ENCODE data around the gene LDHAL6B. TPM values are rescaled to one million over a fixed set of nuclear protein-coding genes. Genes with fewer than 3 reads are reported as not detected.
"Not testable (repeated sequence)": the region's sequence is repeated elsewhere in the genome, so short reads cannot be mapped to it uniquely, and the experiment has no call there.

The LDHAL6B gene
- not detected for total RNA-seq

DNA sequence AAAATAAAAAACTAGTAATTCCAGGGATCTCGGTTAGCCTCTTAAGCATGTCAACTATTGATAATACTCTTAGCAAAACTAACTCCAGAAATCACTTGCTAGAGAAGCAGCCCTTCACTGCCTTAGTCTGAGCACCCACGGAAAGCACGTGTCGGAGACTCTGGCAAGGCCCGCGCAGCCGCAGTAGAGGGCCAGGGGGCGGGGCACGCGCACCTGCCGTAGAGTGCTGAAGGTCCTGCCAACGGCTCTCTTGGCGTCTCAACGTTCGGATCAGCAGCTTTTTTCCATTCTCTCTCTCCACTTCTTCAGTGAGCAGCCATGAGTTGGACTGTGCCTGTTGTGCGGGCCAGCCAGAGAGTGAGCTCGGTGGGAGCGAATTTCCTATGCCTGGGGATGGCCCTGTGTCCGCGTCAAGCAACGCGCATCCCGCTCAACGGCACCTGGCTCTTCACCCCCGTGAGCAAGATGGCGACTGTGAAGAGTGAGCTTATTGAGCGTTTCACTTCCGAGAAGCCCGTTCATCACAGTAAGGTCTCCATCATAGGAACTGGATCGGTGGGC is at the start of gene LDHAL6B:
LDHAL6B (plus strand) TSS at position 221 of the 561 bp plus-strand sequence; CDS start at position 319, 98 bp downstream.
- no peak for ATAC-seq

DNA sequence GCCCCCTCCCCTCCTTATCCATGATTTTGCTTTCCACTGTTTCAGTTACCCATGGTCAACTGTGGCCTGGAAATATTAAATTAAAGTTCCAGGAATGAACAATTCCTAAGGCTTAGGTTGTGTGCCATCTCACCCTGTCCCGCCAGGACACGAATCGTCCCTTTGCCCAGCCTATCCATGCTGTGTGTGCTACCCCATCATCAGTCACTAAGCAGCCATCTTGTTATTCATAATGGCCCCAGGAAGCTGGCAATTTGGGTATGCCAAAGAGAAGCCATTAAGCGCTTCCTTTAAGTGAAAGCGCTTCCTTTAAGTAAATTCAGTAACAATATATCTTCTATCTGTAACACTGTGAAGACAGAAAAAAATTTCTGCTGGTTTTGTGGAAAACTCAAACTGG is 49.2 kb upstream of the LDHAL6B start:
- ATAC-seq, result no peak

DNA sequence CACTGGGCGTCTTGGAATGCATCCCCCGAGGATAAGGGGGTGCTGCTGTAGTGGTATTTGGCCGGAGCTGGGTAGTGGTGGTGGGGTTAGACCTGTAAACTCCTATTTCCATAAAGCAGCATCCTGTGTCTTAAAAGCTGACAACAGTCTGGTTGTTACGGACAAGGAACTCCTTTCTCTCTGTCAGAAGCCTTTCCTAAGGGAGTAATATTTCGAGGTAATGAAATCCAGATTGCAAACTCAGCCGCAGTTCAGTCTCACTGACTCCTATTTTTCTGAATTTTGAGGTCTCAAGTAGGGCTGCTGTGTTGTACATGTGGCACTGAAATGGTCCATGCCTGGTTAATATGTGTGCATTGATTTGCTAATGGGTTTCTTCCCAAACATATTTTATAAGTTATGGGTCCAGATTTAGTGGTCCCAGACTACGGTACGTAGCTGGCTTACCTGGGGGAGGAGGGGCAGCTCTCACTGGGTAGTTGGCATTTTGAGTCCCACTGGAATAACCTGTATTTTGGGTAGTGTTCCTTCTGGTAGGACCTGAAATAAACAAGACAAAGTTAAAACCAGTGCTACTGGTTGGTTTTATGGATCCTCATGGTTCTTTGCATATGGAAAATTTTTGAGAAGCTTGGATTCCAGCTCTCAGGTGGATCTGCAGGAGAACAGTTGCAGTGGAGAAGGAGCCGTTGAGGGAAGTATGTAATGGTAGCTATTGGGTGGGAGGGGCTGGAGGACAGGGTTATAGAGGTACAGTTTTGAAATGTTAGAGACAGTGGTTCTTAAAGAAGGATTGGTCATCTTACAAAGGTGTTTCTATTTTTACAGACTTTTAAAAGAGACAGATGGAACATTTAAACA is 48.6 kb upstream of the LDHAL6B start:
- ATAC-seq, result peak; percentile 67

DNA sequence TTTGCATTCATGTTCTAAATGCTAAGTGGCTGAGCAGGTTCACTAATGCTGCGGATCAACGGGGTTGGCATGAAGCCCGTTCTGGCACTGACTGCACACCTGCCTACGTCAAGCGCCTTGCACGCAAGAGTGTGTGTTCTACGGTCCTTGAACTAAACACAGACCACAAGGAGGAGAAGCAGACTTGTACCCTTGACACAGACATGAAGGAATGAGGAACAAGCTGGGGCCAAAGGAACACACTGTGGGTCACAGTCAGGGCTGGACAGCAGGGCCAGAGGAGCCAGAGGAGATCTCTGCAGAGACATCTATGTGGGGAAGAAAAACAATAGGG is 48.0 kb upstream of the LDHAL6B start:
- ATAC-seq, result peak; percentile 79

DNA sequence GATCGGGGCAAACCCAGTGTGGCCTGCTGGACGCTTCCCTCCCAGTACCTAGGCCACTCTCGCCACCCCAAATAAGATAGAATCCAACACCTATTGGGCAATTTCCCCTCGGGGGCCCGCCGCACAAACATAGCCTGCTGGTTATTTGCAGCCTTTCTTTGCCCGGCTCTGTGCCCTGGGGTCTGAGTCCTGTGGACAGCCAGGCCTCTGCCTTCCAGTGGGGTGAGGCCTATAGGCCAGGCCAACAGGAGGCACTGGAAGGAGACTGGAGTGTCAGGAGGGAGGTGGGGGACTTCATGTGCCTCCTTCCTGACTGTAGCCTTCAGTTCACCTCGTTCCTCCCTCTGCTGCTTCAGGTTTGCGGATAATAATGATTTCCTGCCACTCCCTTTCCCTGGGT is 47.4 kb upstream of the LDHAL6B start:
- ATAC-seq, result no peak

DNA sequence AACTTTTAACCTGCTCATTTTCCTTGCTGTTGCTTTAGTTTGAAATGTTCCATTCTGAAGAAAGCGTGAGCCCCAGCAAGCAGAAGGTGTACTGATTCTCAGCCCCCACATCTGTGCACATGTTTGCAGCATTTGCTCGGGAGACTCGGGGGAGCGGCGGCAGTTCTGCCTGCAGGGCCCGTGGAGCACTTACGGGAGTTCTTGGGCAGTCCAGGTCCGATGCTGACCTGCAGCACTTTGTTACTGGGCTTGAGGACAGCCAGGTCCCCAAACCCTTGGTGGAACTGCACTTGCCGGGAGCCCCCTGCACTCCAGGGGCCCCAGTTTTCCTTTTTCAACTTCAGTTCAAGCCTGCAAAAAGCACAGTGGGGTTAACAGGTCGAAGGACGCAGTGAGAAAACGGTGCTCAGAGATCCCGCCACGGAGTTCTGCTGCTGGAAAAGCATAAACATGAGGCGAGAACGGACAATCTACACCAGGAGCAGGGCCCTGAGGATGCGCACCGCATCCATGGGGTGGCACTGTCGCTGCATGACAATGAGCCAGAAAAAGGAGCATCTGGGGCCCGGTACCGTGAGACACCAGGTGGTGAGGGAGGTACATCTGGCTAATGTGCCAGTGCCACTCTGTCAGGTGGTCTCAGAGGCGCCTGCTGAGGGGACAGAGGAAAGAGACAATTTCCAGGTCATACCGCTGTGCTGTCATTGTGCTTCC is 45.6 kb upstream of the LDHAL6B start:
- ATAC-seq, result no peak

DNA sequence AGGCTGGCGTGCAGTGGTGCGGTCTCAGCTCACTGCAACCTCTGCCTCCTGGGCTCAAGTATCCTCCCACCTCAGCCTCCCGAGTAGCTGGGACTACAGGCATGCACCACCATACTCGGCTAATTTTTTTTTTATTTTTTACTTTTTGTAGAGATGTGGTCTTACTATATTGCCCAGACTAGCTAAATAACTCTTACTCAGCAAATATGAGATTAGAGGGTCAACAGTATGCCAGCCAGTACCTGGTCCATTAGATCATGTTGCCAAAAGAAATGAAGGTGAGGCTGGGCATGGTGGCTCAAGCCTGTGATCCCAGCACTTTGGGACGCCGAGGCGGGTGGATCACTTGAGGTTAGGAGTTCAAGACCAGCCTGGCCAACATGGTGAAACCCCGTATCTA is 44.6 kb upstream of the LDHAL6B start:
- ATAC-seq, result not testable (repeated sequence)

DNA sequence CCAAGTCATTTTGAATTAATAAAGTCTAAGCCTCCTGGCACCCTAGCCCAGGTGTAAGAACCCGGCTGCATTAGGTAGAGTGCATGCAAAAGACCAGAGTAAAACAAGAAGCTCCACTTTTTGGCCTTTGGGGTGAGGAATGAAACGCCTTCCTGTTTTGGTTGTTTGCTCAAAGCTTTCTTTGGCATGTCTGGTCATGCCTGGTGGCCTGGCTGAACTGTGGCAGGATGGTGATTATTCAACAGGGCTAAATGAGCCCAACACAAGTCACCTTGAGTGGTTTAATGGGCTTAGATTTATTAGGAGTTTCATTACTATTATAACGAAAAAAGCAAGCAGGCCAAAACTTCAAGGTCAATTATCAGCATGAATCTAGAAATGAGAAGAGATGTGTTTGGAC is 40.9 kb upstream of the LDHAL6B start:
- peak; percentile 81 for ATAC-seq

DNA sequence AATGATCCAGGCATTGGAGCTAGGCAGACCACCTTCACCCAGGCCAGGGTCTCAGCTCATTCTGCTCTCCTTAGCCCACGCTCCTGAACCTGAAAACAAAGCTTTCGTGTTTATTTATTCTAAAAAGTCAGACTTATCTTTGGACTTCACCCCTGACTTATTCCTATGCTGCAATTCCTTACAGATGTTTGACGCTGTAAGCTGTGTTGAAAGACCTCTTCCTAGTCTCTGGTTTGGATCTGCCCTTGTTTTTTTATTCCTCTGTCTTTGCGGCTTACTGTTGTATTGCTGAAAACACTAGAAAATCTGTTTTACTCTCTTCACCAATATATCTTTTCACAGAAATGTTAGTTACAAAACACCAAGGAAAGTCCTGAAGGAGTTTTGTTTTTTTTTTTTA is 40.5 kb upstream of the LDHAL6B start:
- no peak for ATAC-seq

DNA sequence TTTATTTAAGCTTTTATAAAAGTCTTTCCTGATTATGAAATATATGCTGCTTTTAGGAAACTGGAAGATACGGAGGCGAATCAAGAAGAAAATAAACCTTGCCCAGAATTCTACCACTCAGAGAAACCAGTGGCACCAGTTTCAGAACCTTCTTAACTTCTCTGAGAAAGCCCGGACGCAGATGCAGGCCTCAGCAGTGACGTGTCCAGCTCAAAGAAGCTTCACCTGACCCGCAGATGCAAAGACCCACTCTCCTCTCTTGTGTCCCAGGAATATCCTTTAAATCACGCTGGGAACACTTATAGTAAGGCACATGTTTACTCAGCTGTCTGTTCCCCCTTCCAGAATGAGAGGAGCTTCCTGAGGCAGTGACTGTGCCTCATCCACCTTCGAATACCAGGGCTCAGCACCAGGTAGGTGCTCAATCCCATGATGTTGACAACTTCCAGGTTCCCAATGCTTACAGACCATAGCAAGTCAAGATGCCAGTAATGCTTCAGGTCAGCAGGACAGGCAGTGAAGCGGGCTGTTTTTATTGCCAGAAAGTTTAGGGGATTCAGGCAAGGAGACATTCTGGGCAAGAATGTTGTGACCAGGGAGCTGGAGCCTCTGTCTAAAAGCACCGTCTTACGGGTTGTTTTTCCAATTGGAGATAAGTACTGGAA is 39.9 kb upstream of the LDHAL6B start:
- ATAC-seq, result peak; percentile 17

DNA sequence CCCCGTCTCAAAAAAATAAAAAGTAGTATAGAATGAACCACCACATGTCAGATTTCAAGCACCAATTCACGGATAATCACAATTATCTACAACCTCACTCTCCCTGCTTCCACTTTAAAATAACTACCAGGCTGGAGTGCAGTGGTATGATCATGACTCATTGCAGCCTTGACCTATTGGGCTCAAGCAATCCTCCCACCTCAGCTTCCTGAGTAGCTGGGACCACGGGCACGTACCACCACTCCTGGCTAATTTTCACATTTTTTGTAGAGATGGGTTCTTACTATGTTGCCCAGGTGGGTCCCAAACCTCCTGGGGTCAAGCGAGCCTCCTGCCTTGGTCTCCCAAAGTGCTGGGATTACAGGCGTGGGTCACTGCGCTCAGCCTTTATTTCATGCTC is 38.1 kb upstream of the LDHAL6B start:
- no peak for ATAC-seq

DNA sequence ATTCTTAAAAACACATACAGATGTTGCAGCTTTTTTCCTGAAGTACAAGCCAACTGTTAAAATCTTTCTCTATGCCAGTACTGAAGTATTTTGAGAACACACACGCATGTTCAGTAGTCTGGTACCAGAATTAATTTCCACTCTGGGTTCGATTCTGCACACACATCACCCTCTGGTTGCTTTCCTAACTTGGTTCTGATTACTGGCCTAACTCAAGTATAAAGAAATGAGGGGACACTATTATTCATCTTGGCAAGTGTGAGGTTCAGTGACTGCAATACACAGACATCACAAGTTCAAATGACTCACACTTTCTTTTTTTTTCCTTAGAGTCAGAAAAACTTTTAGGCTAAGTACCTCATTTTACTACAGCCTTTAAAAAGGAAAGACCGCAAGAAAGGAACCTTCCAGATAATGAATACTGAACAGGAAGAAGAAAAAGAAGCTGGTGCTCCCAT is 37.4 kb upstream of the LDHAL6B start:
- no peak for ATAC-seq

DNA sequence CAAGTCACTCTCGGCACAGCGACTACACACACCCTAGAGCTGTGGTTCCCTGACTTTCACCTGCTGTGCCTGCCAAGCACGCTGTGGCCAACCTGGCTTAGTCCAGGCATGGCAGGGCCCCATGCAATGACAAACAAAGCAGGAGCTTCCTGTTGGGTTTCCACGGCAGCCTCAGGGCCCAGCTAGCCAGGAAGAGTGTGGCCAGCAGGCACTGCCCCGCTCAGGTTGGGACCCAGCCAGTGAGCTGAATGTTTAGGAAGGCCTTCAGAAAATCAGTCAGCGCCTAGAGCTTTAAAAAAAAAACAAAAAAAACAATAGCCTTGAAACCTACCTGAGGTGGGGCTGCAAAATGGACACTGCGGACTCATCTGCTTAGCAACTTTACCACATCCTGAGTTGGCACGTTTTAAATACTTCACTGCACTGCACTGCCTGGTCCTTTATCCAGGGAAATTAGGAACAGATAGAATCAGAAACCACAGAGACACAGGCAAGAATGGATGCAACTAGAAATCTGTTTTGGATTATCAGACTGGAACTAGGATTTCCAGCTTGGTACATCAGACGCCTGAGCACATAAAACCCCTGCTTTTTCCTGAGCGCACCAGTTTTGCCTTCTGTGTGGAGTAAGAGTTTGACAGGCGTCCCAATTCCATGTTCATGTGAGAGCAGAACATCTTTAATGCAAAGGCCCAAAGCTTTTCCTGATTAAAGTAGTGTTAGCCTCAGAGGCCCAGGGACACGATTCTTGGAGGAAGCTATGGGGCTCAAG is 36.2 kb upstream of the LDHAL6B start:
- peak; percentile 78 for ATAC-seq

DNA sequence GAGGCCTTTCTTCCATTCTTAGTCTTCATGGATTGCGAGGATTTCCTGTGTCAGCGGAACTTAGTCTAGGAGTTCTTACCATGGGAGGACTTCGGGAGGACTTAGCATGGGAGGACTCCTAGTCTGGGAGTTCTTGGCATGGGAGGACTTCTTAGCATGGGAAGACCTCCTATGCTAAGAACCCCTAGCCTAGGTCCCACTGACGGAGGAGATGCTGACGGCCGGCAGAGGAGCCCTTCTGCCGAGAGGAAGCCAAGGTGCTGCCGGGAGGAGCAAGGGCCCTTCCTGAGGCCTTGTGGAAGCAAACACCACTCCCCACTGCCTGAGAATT is 35.6 kb upstream of the LDHAL6B start:
- no peak for ATAC-seq

DNA sequence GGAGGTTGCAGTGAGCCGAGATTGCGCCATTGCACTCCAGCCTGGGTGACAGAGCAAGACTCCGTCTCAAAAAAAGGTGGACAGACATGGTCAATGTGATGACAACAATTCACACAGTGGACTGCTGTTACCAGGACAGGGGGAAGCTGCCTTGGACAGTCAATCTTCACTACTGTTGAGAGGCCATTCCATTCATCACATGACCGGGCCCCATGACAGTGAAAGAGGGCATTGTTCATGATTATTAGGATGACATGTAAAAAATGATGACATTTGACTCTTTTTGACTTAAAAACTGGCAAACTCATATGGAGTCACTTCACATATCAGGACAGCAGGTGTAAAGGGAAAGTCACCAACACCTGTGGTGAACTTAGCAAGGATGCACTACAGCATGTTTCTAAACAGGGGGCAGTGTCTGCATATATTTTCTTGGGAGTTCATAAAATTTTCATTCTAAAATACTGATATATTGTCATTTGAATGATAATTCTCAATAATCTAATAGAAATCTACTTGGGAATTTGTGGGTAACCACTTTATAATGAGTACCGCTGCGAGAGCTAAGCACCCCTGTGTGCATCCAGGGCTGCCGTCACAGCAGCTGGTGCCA is 34.2 kb upstream of the LDHAL6B start:
- no peak for ATAC-seq

DNA sequence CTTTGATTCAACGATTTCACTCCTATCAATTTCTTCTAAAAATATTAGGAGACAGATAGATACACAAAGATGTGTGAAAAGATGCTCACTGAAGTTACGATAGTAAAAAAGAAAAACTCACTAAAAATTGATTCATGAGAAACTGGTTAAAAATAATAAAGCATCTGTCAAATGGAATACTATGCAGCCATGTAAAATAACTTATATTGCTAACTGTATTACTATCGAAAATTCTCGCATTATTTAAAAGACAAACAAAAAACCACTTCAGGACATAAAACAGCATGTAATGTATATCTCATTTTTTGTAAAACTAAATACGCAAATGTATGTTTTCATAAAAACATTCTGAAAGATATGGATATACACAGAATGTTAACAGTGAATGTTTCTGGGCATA is 33.4 kb upstream of the LDHAL6B start:
- no peak for ATAC-seq

DNA sequence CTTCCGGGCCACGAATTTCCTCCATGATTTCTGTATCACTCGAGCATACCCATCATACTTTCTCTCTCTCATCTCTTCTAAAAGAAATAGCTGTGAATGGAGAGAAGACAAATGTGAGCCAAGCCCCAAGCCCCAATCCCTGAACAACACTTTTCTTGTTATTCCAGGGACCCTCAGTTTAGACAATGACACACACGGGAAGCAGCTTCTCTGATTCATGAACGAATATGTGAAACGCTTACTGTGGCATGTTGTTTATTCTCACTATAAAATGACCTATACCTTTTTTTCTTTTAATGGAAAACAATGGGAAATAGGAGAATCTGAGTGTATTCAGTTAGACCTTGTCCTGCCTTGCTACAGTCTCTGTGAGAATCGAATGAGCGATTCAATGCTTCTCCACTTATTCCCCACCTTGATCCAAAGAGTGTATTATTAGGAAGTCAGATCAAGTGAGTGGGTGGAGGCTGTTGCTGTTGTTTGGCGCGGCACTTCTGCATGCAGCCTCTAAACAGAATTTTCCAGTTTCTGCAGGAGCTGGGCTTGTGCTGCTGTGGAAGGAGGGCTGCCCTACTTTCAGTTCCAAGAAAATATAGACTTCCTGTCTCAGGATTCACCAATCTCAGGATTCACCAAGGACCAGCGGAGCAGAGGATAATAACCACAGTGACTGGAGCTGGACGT is 32.4 kb upstream of the LDHAL6B start:
- no peak for ATAC-seq

DNA sequence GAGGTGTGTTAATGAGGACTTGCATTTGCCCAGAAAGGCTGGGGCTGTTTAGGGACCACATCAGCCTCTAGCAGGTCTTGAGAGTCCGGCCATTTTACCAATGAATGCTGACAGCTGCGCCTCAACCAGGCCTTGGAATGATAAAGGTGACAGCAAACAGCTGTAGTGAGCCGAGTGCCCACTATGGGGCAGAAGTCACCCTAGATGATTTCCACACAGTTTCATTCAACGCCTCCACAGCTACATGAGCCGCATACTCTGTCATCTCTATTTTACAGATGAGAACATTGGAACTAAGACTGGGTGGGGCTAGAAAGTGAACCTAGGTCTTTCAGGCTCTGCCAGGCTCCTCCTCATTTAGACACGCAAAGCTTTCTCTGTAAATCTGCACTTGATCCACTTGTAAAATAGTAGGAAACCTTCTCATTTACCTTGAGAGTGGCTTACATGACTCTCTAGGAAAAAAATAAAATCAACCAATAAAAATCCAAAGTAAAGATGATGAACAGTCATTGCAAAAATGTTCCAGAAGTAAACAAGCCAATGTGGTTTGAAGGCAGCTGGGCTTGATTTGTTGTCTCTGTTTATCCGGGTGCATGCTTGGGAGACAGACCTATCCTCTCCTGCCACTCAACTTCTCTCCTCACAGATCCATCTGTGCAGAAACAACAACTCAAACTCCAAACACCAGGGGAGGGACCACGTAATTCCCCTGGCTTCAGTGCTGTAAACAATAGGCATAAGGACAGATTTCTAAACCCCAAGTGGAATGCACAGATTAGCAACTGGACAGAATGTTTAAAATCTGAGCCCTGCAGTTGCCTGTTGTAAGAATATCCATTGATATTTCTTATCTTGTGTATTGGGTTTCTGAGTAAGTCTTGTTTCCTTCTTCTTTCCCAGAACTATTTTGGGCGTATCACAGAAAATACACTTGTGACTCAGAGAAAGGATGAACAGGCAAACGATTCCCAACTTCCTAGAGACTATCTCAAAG is 31.5 kb upstream of the LDHAL6B start:
- ATAC-seq, result peak; percentile 90

DNA sequence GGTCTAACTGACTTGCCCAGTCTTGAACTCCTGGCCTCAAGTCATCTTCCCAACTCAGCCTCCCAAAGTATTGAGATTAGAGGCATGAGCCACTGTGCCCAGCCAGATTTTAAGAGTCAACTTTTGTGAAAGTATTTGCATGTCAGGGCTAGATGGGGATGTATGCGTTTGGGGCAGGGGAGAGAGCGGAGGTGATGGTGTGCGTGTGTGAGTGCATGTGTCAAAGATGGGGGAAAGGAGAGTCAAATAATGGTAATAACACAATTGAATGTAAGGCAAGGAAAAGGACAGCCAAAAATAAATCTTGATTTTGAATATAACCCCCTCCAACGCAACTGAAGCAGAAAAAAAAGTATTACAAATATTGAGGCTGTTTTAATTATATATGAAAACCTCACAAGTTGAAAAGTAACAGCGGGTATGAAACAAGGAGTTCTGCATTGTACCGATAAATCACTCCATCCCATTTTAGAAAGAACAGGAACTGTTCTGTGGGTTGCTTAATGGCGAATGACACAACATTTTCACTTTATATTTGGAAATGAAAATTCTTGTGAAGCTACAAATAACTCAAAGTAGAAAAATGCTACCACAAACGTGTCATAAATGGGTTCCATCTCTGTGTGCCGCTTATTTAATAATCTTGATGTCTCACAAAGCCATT is 29.9 kb upstream of the LDHAL6B start:
- ATAC-seq, result no peak

DNA sequence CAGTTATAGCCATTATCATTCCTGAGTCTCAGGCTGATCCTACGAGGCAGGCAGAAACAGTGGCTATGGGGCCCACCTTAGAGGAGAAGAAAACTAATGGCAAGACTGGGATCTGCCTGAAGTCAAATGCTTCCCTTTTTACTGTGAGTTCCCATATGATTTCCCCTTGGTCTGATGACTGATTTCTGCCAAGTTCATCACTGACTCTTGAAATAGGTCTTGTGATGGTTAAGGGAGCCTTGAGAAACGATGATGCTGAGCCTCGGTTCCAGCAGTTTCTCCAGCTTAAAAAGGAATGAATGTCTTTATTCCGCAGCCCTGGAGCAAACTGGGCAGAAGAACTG is 29.4 kb upstream of the LDHAL6B start:
- no peak for ATAC-seq

Measured in esophagus mucosa (tissue), 1 donor.